GM12874 (cell line): ENCODE measurements around the gene GAPT.

Source experiments
- TF ChIP-seq, protein P1 (sequence below): IDR thresholded peaks from 2 replicates; pipeline ENCODE4 v1.5.1; 2011; ENCODE audit warnings: low read depth, mild to moderate bottlenecking, control low read depth, low read length, moderate library complexity; ENCODE audit not compliant: insufficient read depth

GAPT gene

DNA sequence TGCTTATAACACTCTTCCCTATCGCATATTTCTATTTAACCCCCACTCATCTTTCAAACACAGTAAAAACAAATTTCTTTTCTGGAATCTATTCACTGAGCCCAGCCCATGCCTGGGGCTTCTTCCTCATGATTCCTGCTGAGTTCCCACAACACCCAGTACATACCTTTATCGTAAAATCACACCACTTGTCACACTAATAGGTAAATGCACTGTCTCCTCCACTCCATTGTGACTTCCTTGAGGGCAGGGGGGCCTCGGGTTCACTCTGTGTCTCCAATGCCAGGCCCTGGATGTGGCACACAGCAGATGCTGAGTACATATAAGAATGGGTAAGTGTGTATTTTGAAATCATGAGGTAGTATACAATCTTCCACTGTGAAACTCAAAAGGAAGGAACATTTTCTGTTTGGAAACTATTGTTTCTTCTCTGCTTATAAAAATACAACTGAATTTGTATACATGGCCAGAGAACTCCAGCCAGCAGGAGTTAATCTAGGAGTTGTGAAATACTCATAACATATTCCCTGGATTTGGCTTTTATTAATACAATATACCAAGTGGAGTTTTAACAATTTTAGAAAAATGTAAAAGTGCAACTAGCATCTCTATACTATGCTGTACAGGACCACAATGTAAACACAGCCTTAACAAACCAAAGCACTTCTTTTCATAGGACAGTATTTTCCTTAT is 38.5 kb upstream of the GAPT start:
- TF ChIP-seq, protein P1, sequence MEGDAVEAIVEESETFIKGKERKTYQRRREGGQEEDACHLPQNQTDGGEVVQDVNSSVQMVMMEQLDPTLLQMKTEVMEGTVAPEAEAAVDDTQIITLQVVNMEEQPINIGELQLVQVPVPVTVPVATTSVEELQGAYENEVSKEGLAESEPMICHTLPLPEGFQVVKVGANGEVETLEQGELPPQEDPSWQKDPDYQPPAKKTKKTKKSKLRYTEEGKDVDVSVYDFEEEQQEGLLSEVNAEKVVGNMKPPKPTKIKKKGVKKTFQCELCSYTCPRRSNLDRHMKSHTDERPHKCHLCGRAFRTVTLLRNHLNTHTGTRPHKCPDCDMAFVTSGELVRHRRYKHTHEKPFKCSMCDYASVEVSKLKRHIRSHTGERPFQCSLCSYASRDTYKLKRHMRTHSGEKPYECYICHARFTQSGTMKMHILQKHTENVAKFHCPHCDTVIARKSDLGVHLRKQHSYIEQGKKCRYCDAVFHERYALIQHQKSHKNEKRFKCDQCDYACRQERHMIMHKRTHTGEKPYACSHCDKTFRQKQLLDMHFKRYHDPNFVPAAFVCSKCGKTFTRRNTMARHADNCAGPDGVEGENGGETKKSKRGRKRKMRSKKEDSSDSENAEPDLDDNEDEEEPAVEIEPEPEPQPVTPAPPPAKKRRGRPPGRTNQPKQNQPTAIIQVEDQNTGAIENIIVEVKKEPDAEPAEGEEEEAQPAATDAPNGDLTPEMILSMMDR: no peak

DNA sequence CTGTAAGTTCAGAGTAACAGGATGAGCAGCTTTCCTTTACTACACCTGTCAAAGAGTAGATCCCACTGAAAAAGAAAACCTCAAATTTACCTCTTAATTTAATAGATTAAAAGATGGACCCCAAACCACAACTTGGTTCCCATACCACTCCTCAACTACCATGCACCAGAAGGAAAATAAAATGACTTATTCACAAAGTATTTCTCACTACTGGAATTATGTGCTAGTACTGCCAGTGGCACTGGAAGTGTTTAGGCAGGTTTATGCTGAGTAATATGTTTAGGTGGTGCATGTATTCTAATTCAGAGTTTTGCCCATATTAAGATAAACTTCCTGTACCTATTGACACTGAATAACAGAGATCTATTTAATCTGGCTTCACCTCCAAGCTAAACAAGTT is 37.9 kb upstream of the GAPT start:
- TF ChIP-seq, protein P1: no peak

DNA sequence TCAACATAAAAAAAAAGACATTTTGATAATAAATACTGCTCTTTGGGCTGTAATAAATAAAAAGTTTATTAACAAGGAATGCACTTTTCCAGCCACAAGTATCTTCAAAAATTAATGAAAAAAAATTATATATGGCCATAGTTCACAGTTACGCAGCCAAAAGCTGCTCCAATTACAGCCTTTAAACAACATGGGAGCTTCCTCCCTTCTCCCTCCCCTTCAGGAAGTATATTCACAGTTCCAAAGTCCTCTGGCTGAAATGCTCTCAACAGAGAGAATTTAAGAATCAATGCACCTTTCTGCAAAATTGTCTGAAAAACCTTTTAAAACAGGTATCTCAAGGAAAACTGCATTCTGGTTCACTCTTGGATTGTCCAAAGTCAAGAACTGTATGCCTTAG is 37.2 kb upstream of the GAPT start:
- TF ChIP-seq, protein P1: no peak

DNA sequence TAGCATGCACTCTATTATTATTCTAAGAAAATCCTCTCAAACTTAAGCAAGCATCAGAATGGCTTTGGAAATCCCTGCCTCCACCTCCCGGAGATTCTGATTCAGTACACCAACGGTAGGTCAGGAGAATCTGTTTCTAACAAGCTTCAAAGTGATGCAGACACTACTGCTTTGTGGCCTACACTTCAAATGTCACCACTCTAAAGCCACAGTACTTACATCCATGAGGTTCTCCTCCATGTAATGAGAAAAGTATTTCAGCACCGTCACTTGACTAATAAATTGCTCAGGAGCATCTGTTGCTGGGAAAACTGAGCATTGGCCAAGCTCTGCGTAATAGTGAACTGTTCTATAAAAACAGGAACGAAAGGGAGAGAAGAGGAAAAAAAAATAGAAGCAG is 36.2 kb upstream of the GAPT start:
- TF ChIP-seq, protein P1: no peak

DNA sequence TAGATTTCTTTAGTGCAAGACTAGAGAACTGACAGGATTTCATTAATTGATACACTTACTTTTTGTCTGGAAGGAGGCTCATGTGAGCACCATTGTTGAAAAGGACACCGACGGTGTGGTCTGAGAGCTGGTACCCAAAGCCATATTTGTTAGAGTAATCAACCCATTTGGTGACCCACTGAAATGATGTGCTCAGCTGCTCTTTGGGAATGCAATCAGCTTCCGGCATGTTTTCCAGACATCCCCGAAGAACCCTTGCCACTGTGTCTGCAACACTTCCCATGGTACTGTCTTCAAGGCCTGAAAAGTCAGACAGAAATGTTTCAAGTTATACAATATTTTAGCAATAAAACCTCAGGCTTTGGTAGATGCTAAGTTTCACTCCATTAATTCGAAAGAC is 35.8 kb upstream of the GAPT start:
- TF ChIP-seq, protein P1: no peak

DNA sequence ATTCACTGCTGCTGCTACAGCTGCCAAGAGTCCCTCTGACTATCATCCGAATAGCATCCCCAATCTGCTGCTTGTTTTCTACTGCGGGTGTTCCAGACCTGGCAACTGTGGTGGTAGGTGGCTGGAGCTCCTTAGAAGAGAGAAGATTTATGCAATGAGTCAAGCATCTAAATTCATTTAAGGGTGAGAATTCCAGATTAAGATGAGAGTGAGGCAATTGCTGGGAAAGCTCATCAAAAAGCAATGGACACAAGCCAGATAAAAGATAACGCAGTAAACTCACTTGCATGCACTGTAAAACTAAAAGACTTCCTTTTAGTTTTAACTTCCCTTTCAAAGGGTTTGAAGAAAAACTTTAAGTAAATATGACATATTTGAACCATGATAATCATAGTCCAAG is 35.2 kb upstream of the GAPT start:
- TF ChIP-seq, protein P1: no peak

DNA sequence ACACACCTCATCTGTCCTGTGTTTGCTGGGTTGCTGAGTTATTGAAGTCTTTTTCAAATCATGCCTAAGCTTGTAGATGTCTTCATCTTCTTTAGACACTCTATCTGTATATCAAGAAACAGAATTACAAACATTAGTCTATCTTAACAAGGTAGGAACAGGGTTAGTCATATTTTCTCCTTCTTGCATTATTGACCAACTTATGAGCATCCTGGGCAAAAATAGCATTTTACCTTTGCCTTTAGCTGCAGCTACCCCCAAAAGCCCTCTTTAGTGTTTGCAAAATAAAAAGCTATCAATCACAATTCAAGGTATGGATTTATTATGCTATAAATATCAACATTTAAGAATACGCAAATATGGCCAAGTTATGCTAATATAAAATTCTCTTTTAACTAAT is 34.7 kb upstream of the GAPT start:
- TF ChIP-seq, protein P1: no peak
